PFSK-1 (cell line): Measurements from ENCODE around the gene SFMBT2.

Experiments used
- FOXP2 ChIP-seq: optimal IDR thresholded peaks from 2 replicates; pipeline ENCODE3; 2011; ENCODE audit warnings: borderline replicate concordance, control low read depth, inconsistent platforms; ENCODE audit not compliant: insufficient read depth; ENCODE audit errors: extremely low read length, extremely low read depth
- POLR2AphosphoS5 ChIP-seq: IDR thresholded peaks from 2 replicates; pipeline ENCODE4 v1.6.1; 2012; ENCODE audit warnings: low read depth, mild to moderate bottlenecking, control low read depth, low read length, moderate library complexity
- REST ChIP-seq, 2 experiments: IDR thresholded peaks; 2 replicates each; pipeline versions ENCODE4 v1.6.1 to v1.8.0; 2011 to 2012; ENCODE audit warnings: low read depth in 2 of 2, low read length in 2 of 2, control low read depth in 1 of 2, inconsistent platforms in 1 of 2, mild to moderate bottlenecking in 1 of 2, moderate library complexity in 1 of 2; ENCODE audit not compliant: insufficient read depth in 1 of 2
- SIN3A ChIP-seq: IDR thresholded peaks from 2 replicates; pipeline ENCODE4 v1.6.1; 2012; ENCODE audit warnings: mild to moderate bottlenecking, low read length, moderate library complexity, borderline replicate concordance; ENCODE audit not compliant: insufficient read depth
- TAF1 ChIP-seq: IDR thresholded peaks from 2 replicates; pipeline ENCODE4 v1.6.1; 2012; ENCODE audit warnings: low read length, control low read depth, borderline replicate concordance; ENCODE audit not compliant: insufficient read depth

SFMBT2 gene

GRCh38 chr10:7218968-7219367 is 191.9 kb downstream of the SFMBT2 start:
- no peak for TF ChIP-seq SIN3A
- TF ChIP-seq REST (IDR thresholded peaks at IDR 0.05; ENCODE audit: insufficient read depth in 1 of 2, low read depth in 2 of 2, low read length in 2 of 2): no peak
- no peak for TF ChIP-seq POLR2AphosphoS5
- TF ChIP-seq FOXP2: no peak
- no peak for TF ChIP-seq TAF1

DNA sequence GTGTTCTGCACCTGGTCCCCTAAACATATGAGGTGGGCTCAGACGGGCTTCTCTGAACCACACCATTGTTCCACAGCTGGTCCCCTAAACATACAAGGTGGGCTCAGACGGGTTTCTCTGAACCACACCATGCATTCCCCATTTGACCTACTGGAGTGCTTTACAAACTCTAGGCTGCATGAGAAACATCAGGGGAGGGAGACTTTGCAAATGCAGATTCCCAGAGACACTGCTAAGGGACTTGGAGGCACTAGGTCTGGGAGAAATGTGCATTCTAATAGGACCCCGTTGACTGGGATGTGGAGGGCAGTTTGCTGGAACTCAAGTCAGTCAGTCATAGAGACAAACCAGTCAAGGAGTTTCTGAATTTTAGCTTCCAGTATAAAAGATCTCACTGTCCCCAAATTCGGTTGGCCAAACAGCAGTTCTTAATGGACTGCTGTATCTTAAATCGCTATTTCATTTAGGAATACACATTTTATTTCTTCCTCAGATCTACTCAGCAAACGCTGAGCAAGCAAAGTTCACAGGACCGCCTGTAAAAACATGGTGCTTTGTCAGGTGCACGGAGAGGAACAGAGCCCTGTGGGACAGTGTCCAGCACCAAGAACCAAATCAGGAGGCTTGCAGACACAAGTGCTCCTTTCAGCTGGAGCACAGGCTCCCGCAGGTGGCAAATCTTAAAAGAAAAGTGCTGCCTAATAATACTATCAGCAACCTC is 198.8 kb downstream of the SFMBT2 start:
- TF ChIP-seq REST (IDR thresholded peaks at IDR 0.05; ENCODE audit: insufficient read depth in 1 of 2, low read depth in 2 of 2, low read length in 2 of 2) (no peak), FOXP2 (no peak), POLR2AphosphoS5 (no peak), SIN3A (no peak), TAF1 (no peak)

DNA sequence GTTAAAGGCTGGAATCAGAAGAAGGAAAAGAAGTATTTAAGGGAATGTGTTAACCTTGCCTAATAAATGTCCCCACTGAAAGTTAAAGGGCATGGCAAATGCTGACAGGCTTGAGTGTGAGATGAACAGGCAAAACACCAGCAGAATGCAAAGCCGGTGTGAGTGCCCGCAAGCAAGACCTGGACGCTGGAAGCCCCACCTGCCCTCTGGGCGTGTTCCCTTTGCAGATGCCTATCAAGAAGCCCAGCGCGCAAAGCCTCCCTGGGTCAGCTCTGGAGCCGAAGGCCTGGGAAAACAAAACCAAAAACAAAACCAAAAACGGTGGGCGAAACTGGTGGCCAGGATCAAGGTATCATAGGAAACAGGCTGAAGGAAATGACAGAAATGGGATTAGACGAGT is 200.3 kb downstream of the SFMBT2 start:
- TF ChIP-seq REST (IDR thresholded peaks at IDR 0.05; ENCODE audit: insufficient read depth in 1 of 2, low read depth in 2 of 2, low read length in 2 of 2) (no peak), SIN3A (no peak), TAF1 (no peak), POLR2AphosphoS5 (no peak), FOXP2 (no peak)

- no peak for TF ChIP-seq FOXP2
- TF ChIP-seq TAF1: no peak
- TF ChIP-seq SIN3A: no peak
- no peak for TF ChIP-seq POLR2AphosphoS5
- no peak for TF ChIP-seq REST (IDR thresholded peaks at IDR 0.05; ENCODE audit: insufficient read depth in 1 of 2, low read depth in 2 of 2, low read length in 2 of 2)
Observed at GRCh38 chr10:7209458-7209857, 201.4 kb downstream of the SFMBT2 start.

- TF ChIP-seq FOXP2 (no peak), SIN3A (no peak), TAF1 (no peak), POLR2AphosphoS5 (no peak)
Observed at GRCh38 chr10:7206412-7207100, 204.3 kb downstream of the SFMBT2 start.
